Measurements from ENCODE around the gene NALCN. TPM values are rescaled to one million over a fixed set of nuclear protein-coding genes. Genes with fewer than 3 reads are reported as not detected.

NALCN gene
- total and polyA plus RNA-seq, 12 donors, result 1.4 to 8.3 (median 3.1) TPM

GRCh38 chr13:101292711-101293110 lies 123.6 kb downstream of the NALCN start:
- 80 to 92% (median 86%) methylated on average over 1 of the region's 1 CpG for WGBS, 4 donors
- Histone ChIP-seq H3K4me1 (replicated peaks in 1 of 2) (no peaks in the 10 kb centered on the region), H3K4me3 (no peak overlapping the region), H3K9me3 (replicated peaks in 1 of 3) (no peaks in the 10 kb centered on the region), H3K27ac (no peak overlapping the region), H3K27me3 (no peaks in the 10 kb centered on the region), H3K36me3 (replicated peaks in 1 of 2) (no peaks in the 10 kb centered on the region)
- intact Hi-C loops (cut with DNase I), result no loop called here
- DNase-seq, result no peak
- TF ChIP-seq POLR2A (IDR thresholded peaks at IDR 0.05), result no peak
- TF ChIP-seq, protein P1, sequence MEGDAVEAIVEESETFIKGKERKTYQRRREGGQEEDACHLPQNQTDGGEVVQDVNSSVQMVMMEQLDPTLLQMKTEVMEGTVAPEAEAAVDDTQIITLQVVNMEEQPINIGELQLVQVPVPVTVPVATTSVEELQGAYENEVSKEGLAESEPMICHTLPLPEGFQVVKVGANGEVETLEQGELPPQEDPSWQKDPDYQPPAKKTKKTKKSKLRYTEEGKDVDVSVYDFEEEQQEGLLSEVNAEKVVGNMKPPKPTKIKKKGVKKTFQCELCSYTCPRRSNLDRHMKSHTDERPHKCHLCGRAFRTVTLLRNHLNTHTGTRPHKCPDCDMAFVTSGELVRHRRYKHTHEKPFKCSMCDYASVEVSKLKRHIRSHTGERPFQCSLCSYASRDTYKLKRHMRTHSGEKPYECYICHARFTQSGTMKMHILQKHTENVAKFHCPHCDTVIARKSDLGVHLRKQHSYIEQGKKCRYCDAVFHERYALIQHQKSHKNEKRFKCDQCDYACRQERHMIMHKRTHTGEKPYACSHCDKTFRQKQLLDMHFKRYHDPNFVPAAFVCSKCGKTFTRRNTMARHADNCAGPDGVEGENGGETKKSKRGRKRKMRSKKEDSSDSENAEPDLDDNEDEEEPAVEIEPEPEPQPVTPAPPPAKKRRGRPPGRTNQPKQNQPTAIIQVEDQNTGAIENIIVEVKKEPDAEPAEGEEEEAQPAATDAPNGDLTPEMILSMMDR (IDR thresholded peaks at IDR 0.05), result no peak

DNA sequence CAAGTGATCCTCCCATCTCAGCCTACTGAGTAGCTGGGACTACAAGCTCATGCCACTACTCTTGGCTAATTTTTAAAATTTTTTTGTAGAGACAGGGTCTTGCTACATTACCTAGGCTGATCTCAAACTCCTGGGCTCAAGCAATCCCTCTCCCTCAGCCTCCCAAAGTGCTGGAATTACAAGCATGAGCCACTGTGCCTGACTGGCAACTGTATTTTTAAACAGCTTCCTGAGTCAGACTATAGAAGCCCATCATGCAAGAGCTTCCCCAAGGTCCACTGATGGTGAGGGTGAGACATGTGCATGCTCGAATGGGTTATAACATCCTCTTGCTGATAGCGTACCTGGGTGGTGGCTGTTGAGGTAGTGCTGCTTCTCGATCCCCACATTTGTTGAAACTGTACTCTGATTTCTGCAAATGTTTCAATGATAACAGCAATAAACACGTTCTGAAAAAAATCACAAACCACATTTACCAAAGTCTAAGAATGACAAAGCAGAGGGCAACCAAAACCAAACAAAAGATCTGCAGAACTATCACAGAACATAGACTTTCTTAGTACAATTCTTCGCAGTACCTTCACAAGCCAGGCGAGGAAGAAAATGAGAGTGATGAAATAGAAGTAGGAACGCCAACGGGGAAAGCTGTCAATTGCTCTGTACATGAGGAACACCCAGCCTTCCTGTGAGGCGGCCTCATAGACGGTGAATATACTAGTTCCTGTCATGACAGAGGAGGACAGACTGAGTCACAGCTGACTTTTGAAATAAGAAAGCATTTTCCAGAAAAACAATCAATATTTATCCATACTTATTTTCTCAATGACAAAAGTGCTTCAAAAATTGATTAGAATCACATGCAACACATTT lies 124.4 kb downstream of the NALCN start:
- TF ChIP-seq POLR2A (IDR thresholded peaks at IDR 0.05), result no peak
- TF ChIP-seq, protein P1 (IDR thresholded peaks at IDR 0.05), result no peak
- 79 to 86% (median 82%) methylated on average over 10 of the region's 10 CpGs for whole genome bisulfite sequencing, 4 donors

DNA sequence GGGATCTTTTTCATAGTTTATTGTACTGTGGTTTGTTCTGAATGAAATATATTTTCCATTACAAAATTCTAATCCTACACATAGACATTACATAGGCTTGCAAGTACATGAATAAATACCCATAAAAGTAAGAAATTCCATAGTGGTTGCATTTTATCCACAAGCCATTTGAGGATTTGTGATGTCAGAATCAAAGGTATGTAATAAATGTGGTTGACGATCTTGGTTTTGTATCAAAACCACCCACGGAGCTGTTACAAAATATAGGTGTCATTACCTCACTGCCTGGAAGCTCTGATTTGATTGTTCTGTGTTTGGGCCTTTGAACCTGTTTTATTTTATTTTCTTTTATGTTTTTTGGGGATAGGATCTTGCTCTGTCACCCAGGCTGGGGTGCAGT lies 125.1 kb downstream of the NALCN start:
- no peaks in the 10 kb centered on the region for H3K4me1 ChIP-seq (replicated peaks in 1 of 2)
- no peaks in the 10 kb centered on the region for H3K9me3 ChIP-seq (replicated peaks in 1 of 3)
- no peaks in the 10 kb centered on the region for H3K27me3 ChIP-seq
- TF ChIP-seq, protein P1 (IDR thresholded peaks at IDR 0.05), result no peak
- TF ChIP-seq POLR2A (IDR thresholded peaks at IDR 0.05), result no peak
- no peak overlapping the region for H3K4me3 ChIP-seq
- no peak overlapping the region for H3K27ac ChIP-seq
- DNase-seq, result no peak
- WGBS, 4 donors, result 84 to 92% (median 91%) methylated on average over 2 of the region's 2 CpGs
- intact Hi-C loops (cut with DNase I), result no loop called here
- H3K36me3 ChIP-seq (replicated peaks in 1 of 2), result no peaks in the 10 kb centered on the region

More for the DNA sequence above, 124.4 kb downstream of the NALCN start:
- intact Hi-C loops (cut with DNase I), result no loop called here
- H3K4me3 ChIP-seq, result no peak overlapping the region
- no peak for DNase-seq
- no peaks in the 10 kb centered on the region for H3K9me3 ChIP-seq (replicated peaks in 1 of 3)
- H3K27me3 ChIP-seq, result no peaks in the 10 kb centered on the region
- H3K27ac ChIP-seq, result no peak overlapping the region
- H3K4me1 ChIP-seq (replicated peaks in 1 of 2), result no peaks in the 10 kb centered on the region
- no peaks in the 10 kb centered on the region for H3K36me3 ChIP-seq (replicated peaks in 1 of 2)

DNA sequence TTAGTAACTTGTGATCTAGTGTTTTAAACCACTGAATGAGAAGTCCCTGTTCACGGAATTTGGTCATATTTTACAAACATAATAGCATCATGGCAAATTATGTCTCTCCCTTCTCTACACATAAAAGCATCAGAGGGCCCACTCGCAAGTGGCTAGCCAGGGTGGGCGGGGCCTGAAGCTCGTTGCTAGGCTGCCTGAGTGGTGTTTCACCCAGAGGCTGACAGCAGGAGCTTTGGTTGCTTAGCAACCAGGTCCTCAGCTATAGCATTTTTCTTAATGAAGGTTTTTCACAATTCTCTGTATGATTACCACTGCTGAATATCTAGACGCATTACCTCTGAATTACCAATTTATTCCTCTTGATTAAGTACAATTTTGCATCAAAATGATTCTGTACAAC lies 126.5 kb downstream of the NALCN start:
- TF ChIP-seq POLR2A (IDR thresholded peaks at IDR 0.05), result no peak
- TF ChIP-seq, protein P1 (IDR thresholded peaks at IDR 0.05), result no peak
- H3K27ac ChIP-seq, result no peak overlapping the region
- 27 to 40% (median 32%) methylated on average over 5 of the region's 5 CpGs for WGBS, 4 donors
- H3K4me3 ChIP-seq, result no peak overlapping the region
- no peaks in the 10 kb centered on the region for H3K27me3 ChIP-seq
- intact Hi-C loops (cut with DNase I), result no loop called here
- H3K9me3 ChIP-seq (replicated peaks in 1 of 3), result no peaks in the 10 kb centered on the region
- peak in 2 of 7 donors; percentile 42 to 89 for DNase-seq
- H3K4me1 ChIP-seq (replicated peaks in 1 of 2), result no peaks in the 10 kb centered on the region
- H3K36me3 ChIP-seq (replicated peaks in 1 of 2), result no peaks in the 10 kb centered on the region

All from adrenal gland (tissue), 12 donors.